ENCODE data around the gene ISG20L2. TPM values are rescaled to one million over a fixed set of nuclear protein-coding genes. Genes with fewer than 3 reads are reported as not detected.
A peak's percentile ranks its signal among the peaks of the same experiment; 100 is the strongest.

Gene ISG20L2
- total and polyA plus RNA-seq, 2 experiments from 2014 or later: 23.1 to 34.9 TPM

DNA sequence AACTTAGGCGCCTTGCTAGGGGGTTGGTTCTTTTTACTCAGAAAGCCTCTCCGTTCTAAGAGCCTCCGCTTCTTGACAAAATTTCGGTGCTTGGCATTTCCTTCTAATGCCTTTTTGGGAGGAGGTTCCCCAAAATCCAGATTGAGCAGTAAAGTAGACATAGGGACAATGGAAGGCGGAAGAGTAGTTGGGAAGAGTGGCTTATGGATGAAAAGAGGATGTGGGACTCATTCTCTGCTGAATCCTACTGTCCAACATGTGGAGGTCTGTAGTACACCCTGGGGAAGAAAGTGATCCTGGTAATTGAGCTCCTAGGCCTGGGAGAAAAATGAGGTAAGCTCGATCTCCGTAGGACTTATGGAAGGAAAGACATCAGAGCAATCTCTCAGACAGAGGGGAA, 1.1 kb downstream of the ISG20L2 start:
- Histone ChIP-seq H4K20me1 (replicated peaks; ENCODE audit: insufficient read depth) (peaks cover 43% of the 10 kb centered on the region), H3K4me3 (peak overlapping the region; percentile 96), H3K27me3 (ENCODE audit: insufficient read depth) (no peaks in the 10 kb centered on the region), H3K79me2 (replicated peaks; ENCODE audit: insufficient read depth) (peaks cover 69% of the 10 kb centered on the region), H3K27ac (ENCODE audit: low read depth) (peak overlapping the region; percentile 88; the same call in 1 of the 2 replicates), H3K9me2 (ENCODE audit: insufficient read depth) (no peaks in the 10 kb centered on the region), H3K4me1 (ENCODE audit: insufficient read depth) (peaks cover 28% of the 10 kb centered on the region), H3K4me2 (peak overlapping the region; percentile 95), H2AFZ (no peak overlapping the region), H3F3A (replicated peaks; ENCODE audit: low read depth) (peaks cover 37% of the 10 kb centered on the region), H3K36me3 (ENCODE audit: insufficient read depth) (peaks cover 19% of the 10 kb centered on the region)
- ATAC-seq: no peak
- Mint-ChIP-seq H3K4me3 (no peak overlapping the region), H3K36me3 (ENCODE audit: low read depth) (peaks cover 22% of the 10 kb centered on the region), H3K9me3 (no peaks in the 10 kb centered on the region), H3K27ac (peak overlapping the region; percentile 97), H3K4me1 (peaks cover 13% of the 10 kb centered on the region), H3K27me3 (ENCODE audit: insufficient read depth, low read depth, poor library complexity) (peaks cover 4% of the 10 kb centered on the region)
- TF ChIP-seq, protein P1, sequence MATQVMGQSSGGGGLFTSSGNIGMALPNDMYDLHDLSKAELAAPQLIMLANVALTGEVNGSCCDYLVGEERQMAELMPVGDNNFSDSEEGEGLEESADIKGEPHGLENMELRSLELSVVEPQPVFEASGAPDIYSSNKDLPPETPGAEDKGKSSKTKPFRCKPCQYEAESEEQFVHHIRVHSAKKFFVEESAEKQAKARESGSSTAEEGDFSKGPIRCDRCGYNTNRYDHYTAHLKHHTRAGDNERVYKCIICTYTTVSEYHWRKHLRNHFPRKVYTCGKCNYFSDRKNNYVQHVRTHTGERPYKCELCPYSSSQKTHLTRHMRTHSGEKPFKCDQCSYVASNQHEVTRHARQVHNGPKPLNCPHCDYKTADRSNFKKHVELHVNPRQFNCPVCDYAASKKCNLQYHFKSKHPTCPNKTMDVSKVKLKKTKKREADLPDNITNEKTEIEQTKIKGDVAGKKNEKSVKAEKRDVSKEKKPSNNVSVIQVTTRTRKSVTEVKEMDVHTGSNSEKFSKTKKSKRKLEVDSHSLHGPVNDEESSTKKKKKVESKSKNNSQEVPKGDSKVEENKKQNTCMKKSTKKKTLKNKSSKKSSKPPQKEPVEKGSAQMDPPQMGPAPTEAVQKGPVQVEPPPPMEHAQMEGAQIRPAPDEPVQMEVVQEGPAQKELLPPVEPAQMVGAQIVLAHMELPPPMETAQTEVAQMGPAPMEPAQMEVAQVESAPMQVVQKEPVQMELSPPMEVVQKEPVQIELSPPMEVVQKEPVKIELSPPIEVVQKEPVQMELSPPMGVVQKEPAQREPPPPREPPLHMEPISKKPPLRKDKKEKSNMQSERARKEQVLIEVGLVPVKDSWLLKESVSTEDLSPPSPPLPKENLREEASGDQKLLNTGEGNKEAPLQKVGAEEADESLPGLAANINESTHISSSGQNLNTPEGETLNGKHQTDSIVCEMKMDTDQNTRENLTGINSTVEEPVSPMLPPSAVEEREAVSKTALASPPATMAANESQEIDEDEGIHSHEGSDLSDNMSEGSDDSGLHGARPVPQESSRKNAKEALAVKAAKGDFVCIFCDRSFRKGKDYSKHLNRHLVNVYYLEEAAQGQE (IDR thresholded peaks at IDR 0.05; ENCODE audit: unreplicated experiment): no peak
- no peak for TF ChIP-seq POLR2AphosphoS5 (IDR thresholded peaks at IDR 0.05; ENCODE audit: low read depth)
- TF ChIP-seq, protein P2, sequence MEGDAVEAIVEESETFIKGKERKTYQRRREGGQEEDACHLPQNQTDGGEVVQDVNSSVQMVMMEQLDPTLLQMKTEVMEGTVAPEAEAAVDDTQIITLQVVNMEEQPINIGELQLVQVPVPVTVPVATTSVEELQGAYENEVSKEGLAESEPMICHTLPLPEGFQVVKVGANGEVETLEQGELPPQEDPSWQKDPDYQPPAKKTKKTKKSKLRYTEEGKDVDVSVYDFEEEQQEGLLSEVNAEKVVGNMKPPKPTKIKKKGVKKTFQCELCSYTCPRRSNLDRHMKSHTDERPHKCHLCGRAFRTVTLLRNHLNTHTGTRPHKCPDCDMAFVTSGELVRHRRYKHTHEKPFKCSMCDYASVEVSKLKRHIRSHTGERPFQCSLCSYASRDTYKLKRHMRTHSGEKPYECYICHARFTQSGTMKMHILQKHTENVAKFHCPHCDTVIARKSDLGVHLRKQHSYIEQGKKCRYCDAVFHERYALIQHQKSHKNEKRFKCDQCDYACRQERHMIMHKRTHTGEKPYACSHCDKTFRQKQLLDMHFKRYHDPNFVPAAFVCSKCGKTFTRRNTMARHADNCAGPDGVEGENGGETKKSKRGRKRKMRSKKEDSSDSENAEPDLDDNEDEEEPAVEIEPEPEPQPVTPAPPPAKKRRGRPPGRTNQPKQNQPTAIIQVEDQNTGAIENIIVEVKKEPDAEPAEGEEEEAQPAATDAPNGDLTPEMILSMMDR (conservative IDR thresholded peaks at IDR 0.05; ENCODE audit: low read depth in 2 of 2): no peak
- no peak for DNase-seq (ENCODE audit: low spot score)

DNA sequence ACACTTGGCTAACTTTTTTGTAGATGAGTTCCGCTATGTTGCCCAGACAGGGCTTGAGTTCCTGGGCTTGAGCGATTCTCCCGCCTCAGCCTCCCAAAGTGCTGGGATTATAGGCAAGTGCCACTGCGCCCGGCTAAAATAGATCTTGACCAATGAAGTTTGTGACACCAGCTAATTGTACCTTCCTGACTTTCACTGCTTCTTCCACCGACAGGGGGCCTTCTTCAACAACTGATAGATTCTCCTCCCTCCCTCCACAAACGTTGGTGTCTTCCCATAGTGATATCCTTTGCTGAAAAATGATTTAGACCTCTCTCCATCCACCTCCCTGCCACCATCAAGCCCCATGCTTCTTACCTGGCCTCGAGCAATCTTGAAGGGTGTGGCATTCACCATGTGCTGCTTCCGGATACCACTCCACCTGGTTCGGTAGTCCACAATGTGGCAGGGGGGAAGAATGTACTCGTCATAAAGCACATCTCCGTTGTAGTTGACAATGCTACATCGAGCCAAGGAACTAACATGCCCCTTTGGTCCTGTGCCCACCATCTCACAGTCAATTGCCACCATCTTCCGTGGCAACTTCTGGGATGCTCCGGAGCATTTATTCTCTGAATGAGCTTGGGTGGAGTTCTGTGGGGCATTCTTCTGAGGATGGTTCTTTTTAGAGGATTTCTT, 1.9 kb downstream of the ISG20L2 start:
- DNase-seq (ENCODE audit: low spot score): peak; percentile 88
- H3K27me3 ChIP-seq (ENCODE audit: insufficient read depth): no peaks in the 10 kb centered on the region
- no peaks in the 10 kb centered on the region for H3K9me3 Mint-ChIP-seq
- no peaks in the 10 kb centered on the region for H3K9me2 ChIP-seq (ENCODE audit: insufficient read depth)
- H3K4me3 Mint-ChIP-seq: no peak overlapping the region
- peaks cover 37% of the 10 kb centered on the region for H3F3A ChIP-seq (replicated peaks; ENCODE audit: low read depth)
- peak overlapping the region; percentile 95 for H3K4me2 ChIP-seq
- H3K36me3 Mint-ChIP-seq (ENCODE audit: low read depth): peaks cover 27% of the 10 kb centered on the region
- peaks cover 20% of the 10 kb centered on the region for H3K36me3 ChIP-seq (ENCODE audit: insufficient read depth)
- peaks cover 6% of the 10 kb centered on the region for H3K27me3 Mint-ChIP-seq (ENCODE audit: insufficient read depth, low read depth, poor library complexity)
- peaks cover 74% of the 10 kb centered on the region for H3K79me2 ChIP-seq (replicated peaks; ENCODE audit: insufficient read depth)
- TF ChIP-seq, protein P2 (conservative IDR thresholded peaks at IDR 0.05; ENCODE audit: low read depth in 2 of 2): peak; percentile 70 to 81
- TF ChIP-seq STAT1 (IDR thresholded peaks at IDR 0.05; ENCODE audit: unreplicated experiment): no peak
- 0 out of 2 replicates have a peak overlapping the region, but pooled peaks have one; percentile 81 for H3K27ac ChIP-seq (ENCODE audit: low read depth)
- no peak overlapping the region for H3K27ac Mint-ChIP-seq
- H3K4me1 ChIP-seq (ENCODE audit: insufficient read depth): peaks cover 28% of the 10 kb centered on the region
- H3K4me3 ChIP-seq: peak overlapping the region; percentile 96
- peak; percentile 16 for ATAC-seq
- H4K20me1 ChIP-seq (replicated peaks; ENCODE audit: insufficient read depth): peaks cover 45% of the 10 kb centered on the region
- H3K4me1 Mint-ChIP-seq: peaks cover 13% of the 10 kb centered on the region
- no peak overlapping the region for H2AFZ ChIP-seq

Measured in GM23338 (cell line).